Common myeloid progenitor, CD34-positive (primary cell): ENCODE measurements around the gene RAC2.

Source experiments
- CTCF ChIA-PET: fragments of 350-600 bp; sonication (Branson Sonifier 250); formaldehyde crosslinking; loops from one replicate; lab custom pipeline; 2021; ENCODE audit warnings: antibody characterized with exemption; lab: Charles Lee
- POLR2A ChIA-PET: fragments of 350-600 bp; sonication (Branson Sonifier 250); formaldehyde crosslinking; loops from one replicate; lab custom pipeline; 2021; ENCODE audit warnings: antibody characterized with exemption; lab: Charles Lee
- DNase-seq, 3 donors: peaks; one replicate each; pipeline versions ENCODE4 v3.0.0 to v3.0.0-alpha.2; 2013
- H3K27ac ChIP-seq, 2 experiments: 1 replicate in 1 of 2; 2 replicates in 1 of 2; pipeline ENCODE4 v1.7.0; 2013; ENCODE audit warnings: inconsistent platforms in 2 of 2, low read length in 2 of 2, mild to moderate bottlenecking in 2 of 2, low read depth in 1 of 2, moderate library complexity in 1 of 2; ENCODE audit not compliant: severe bottlenecking in 2 of 2, insufficient read depth in 1 of 2, poor library complexity in 1 of 2
- H3K27me3 ChIP-seq, 5 experiments: replicated peaks in 2 of 5; 1 replicate in 3 of 5; 2 replicates in 2 of 5; pipeline versions ENCODE4 v1.6.1 to v1.7.0; 2013; ENCODE audit warnings: low read length in 4 of 5, mild to moderate bottlenecking in 2 of 5, moderate library complexity in 2 of 5, inconsistent platforms in 1 of 5; ENCODE audit not compliant: insufficient read depth in 5 of 5, control insufficient read depth in 4 of 5
- H3K36me3 ChIP-seq, 4 experiments: 1 replicate in 2 of 4; 2 replicates in 2 of 4; pipeline versions ENCODE4 v1.6.1 to v1.7.0; 2013; ENCODE audit warnings: low read length in 3 of 4, control low read depth in 1 of 4, mild to moderate bottlenecking in 1 of 4; ENCODE audit not compliant: control insufficient read depth in 4 of 4, insufficient read depth in 4 of 4
- H3K4me1 ChIP-seq, 4 experiments: 1 replicate in 3 of 4; 2 replicates in 1 of 4; pipeline versions ENCODE4 v1.6.1 to v1.7.1; 2013; ENCODE audit warnings: low read length in 3 of 4, mild to moderate bottlenecking in 3 of 4, control low read depth in 1 of 4, inconsistent platforms in 1 of 4, moderate library complexity in 1 of 4; ENCODE audit not compliant: control insufficient read depth in 4 of 4, insufficient read depth in 4 of 4; ENCODE audit errors: control extremely low read depth in 1 of 4
- H3K4me3 ChIP-seq, 7 experiments: 1 replicate in 4 of 7; 2 replicates in 3 of 7; pipeline versions ENCODE4 v1.5.1 to v1.7.0; 2013; ENCODE audit warnings: mild to moderate bottlenecking in 7 of 7, low read length in 6 of 7, moderate library complexity in 6 of 7, inconsistent platforms in 2 of 7, low read depth in 2 of 7, control low read depth in 1 of 7; ENCODE audit not compliant: insufficient read depth in 4 of 7, control insufficient read depth in 1 of 7; ENCODE audit errors: extremely low read depth in 1 of 7
- H3K9me3 ChIP-seq, 5 experiments: 1 replicate in 4 of 5; 2 replicates in 1 of 5; pipeline versions ENCODE4 v1.6.1 to v1.7.1; 2013; ENCODE audit warnings: low read length in 4 of 5, mild to moderate bottlenecking in 2 of 5, inconsistent platforms in 1 of 5, low read depth in 1 of 5, moderate library complexity in 1 of 5; ENCODE audit not compliant: control insufficient read depth in 4 of 5, insufficient read depth in 2 of 5; ENCODE audit errors: control extremely low read depth in 1 of 5
- WGBS: methylation state at CpG from one replicate; pipeline ENCODE4 v1.1.5; 2013; ENCODE audit not compliant: insufficient coverage; 5-methylcytosine and 5-hydroxymethylcytosine counted together

RAC2 gene

DNA sequence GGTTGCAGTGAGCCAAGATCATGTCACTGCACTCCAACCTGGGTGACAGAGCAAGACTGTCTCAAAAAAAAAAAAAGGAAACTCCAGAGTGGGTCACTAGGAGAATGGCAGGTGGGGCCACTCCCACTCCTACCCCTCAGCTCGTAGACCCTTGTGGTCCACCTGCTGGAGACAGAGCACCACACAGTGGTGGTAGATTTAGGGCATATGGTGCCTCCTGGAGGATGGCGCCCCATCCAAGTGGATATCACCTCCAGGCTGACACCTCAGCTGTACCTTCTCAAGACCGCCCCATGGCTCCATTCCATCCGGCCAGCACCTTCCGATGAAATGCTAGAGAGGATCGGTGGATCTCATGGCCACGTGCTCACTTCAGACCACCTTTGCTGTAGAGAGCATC, 44.5 kb upstream of the RAC2 start:
- ChIA-PET CTCF (interaction anchor here (0.9 to 8.3 kb wide), 3 partner anchors 11 to 28 kb away, joined by 3 to 42 read pairs (median 4); no protein-coding TSS in a partner anchor), POLR2A (interaction anchor here (0.6 kb wide), 1 partner anchor 24 kb away, joined by 5 read pairs; no protein-coding TSS in a partner anchor)
- Histone ChIP-seq H3K4me3 (no peak overlapping the region), H3K27ac (no peak overlapping the region), H3K36me3 (peaks cover 16 to 66% (median 29%) of the 10 kb centered on the region in 4 experiments), H3K27me3 (no peaks in the 10 kb centered on the region), H3K4me1 (peaks cover 11 to 52% (median 27%) of the 10 kb centered on the region in 4 experiments), H3K9me3 (peaks cover 0 to 4% (median 0%) of the 10 kb centered on the region in 5 experiments)
- WGBS, result 100% methylated on average over 6 of the region's 7 CpGs
- DNase-seq, result no peak

DNA sequence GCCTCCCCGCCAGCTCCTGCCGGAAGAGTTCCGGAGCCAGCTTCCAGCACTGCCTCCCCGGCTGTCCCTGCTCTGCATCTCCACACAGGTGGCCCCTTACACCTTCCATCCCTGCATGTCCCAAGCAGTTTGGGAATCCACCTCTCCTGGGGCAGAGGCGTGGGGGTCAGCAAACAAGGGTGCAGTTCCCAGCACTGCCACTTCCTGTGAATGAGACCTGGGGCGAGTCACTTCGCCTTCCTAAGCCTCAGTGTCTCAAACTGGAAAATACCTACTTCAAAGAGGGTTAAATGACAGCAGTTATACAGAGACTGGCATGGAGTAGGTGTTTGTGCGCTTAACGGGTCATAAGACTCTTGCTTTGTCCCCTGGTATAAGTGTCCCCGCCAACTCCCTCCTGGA, 43.5 kb upstream of the RAC2 start:
- H3K27ac ChIP-seq, result no peak overlapping the region
- no peak for DNase-seq
- whole genome bisulfite sequencing, result 95% methylated on average over 10 of the region's 10 CpGs
- H3K36me3 ChIP-seq, result peaks cover 12 to 56% (median 21%) of the 10 kb centered on the region in 4 experiments
- POLR2A ChIA-PET, result no interaction called here
- no peaks in the 10 kb centered on the region for H3K27me3 ChIP-seq
- peaks cover 0 to 4% (median 0%) of the 10 kb centered on the region in 5 experiments for H3K9me3 ChIP-seq
- CTCF ChIA-PET, result interaction anchor here (1.0 to 8.3 kb wide), 4 partner anchors 9 to 27 kb away, joined by 3 to 42 read pairs (median 12); no protein-coding TSS in a partner anchor
- H3K4me1 ChIP-seq, result peaks cover 13 to 61% (median 37%) of the 10 kb centered on the region in 4 experiments
- H3K4me3 ChIP-seq, result no peak overlapping the region

DNA sequence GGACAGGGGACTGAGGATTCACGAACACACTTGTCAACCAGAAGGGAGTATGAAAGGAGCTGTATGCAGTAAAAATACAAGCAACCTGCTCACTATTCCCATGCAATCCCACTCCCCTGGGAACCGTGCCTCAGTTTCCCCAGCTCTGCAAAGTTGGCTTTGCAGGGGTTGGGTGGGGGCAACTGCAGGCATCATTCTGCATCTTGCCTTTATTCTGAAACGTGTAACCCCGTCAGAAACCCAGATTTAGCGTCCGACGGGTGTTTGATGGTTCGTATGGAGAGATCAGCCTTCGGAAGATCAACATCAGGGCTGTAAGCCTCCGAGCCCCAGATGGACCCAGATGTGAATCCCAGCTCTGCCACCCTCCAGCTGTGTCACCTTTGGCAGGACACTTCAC, 41.9 kb upstream of the RAC2 start:
- peaks cover 3 to 40% (median 9%) of the 10 kb centered on the region in 4 experiments for H3K36me3 ChIP-seq
- no peak overlapping the region for H3K27ac ChIP-seq
- H3K4me3 ChIP-seq, result peak overlapping the region in 1 of 7 experiments; percentile 26
- peaks cover 22 to 76% (median 53%) of the 10 kb centered on the region in 4 experiments for H3K4me1 ChIP-seq
- H3K27me3 ChIP-seq, result no peaks in the 10 kb centered on the region
- POLR2A ChIA-PET, result no interaction called here
- H3K9me3 ChIP-seq, result no peaks in the 10 kb centered on the region
- 97% methylated on average over 7 of the region's 10 CpGs for WGBS
- no peak for DNase-seq
- CTCF ChIA-PET, result interaction anchor here (1.1 to 8.3 kb wide), 4 partner anchors 10 to 25 kb away, joined by 4 to 42 read pairs (median 12); no protein-coding TSS in a partner anchor

DNA sequence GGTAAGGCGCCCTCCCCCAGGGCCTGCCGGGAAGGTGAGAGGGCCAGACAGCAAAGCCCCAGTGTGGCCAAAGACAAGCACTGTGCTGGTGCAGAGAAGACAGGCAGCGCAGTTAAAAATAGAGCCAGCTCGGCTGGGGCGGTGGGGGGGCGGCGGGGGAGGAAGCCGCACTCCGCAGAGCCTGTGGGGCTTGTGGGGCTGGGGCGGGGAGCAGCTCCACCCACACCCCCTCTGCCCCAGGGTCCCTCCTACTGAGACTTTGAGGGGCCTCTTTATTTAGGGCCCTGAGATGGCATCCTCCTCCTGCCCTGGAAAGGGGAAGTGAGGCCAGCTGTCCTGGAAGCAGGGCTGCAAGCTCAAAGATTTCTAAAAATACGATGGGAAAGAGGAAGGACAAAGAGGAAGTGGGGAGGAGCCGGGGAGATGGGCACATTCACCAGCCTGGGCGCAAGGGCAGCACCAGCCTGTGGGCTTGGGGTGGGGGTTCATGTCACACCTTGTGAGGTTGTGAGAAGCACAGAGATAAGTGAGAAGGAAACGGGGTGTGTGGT, 40.8 kb upstream of the RAC2 start:
- peak; percentile 93 to 99 (median 99) for DNase-seq
- POLR2A ChIA-PET, result interaction anchor here (0.6 to 1.1 kb wide), 4 partner anchors 20 to 282 kb away, joined by 3 to 5 read pairs (median 4); no protein-coding TSS in a partner anchor
- Histone ChIP-seq H3K4me3 (peak overlapping the region in 6 of 7 experiments; percentile 66 to 92 (median 76)), H3K9me3 (no peaks in the 10 kb centered on the region), H3K27ac (peak overlapping the region in 1 of 2 experiments; percentile 67), H3K36me3 (peaks cover 3 to 33% (median 7%) of the 10 kb centered on the region in 4 experiments), H3K4me1 (peaks cover 22 to 83% (median 57%) of the 10 kb centered on the region in 4 experiments), H3K27me3 (no peaks in the 10 kb centered on the region)
- CTCF ChIA-PET, result interaction anchor here (1.2 to 8.3 kb wide), 4 partner anchors 14 to 24 kb away, joined by 3 to 42 read pairs (median 9); no protein-coding TSS in a partner anchor
- 0% methylated on average over 8 of the region's 14 CpGs for WGBS

- Histone ChIP-seq H3K27ac (peak overlapping the region in 1 of 2 experiments; percentile 67), H3K36me3 (peaks cover 3 to 27% (median 6%) of the 10 kb centered on the region in 4 experiments), H3K4me3 (peak overlapping the region; percentile 11 to 92 (median 76)), H3K4me1 (peaks cover 26 to 86% (median 61%) of the 10 kb centered on the region in 4 experiments), H3K27me3 (no peaks in the 10 kb centered on the region), H3K9me3 (no peaks in the 10 kb centered on the region)
- ChIA-PET POLR2A (interaction anchor here (0.6 to 1.1 kb wide), 4 partner anchors 20 to 283 kb away, joined by 3 to 5 read pairs (median 4); no protein-coding TSS in a partner anchor), CTCF (interaction anchor here (1.2 to 8.3 kb wide), 4 partner anchors 15 to 23 kb away, joined by 3 to 42 read pairs (median 9); no protein-coding TSS in a partner anchor)
- peak in 1 of 3 donors; percentile 48 for DNase-seq
- 2% methylated on average over 4 of the region's 9 CpGs for WGBS
Measured at GRCh38 chr22:37284126-37284804, 40.2 kb upstream of the RAC2 start.

GRCh38 chr22:37283393-37283937, 39.4 kb upstream of the RAC2 start:
- Histone ChIP-seq H3K9me3 (no peaks in the 10 kb centered on the region), H3K4me3 (peak overlapping the region; percentile 2 to 92 (median 76)), H3K4me1 (peaks cover 27 to 86% (median 65%) of the 10 kb centered on the region in 4 experiments), H3K27me3 (no peaks in the 10 kb centered on the region), H3K27ac (peak overlapping the region; percentile 33 to 67), H3K36me3 (peaks cover 0 to 19% (median 5%) of the 10 kb centered on the region in 4 experiments)
- 60% methylated on average over 7 of the region's 8 CpGs for WGBS
- CTCF ChIA-PET, result interaction anchor here (2.0 to 8.3 kb wide), 4 partner anchors 13 to 33 kb away, joined by 4 to 42 read pairs (median 10); no protein-coding TSS in a partner anchor
- DNase-seq, result peak in 1 of 3 donors; percentile 48
- POLR2A ChIA-PET, result no interaction called here
